GM19025 (cell line): ENCODE measurements around the gene KLRC4.
"Not testable (repeated sequence)": the region's sequence is repeated elsewhere in the genome, so short reads cannot be mapped to it uniquely, and the experiment has no call there.

Experiments
- ATAC-seq: cut with Tn5 transposase; IDR thresholded peaks from one replicate; pipeline ENCODE4 v1.9.1; 2021; ENCODE audit warnings: mild to moderate bottlenecking, low read depth, moderate library complexity; ENCODE audit not compliant: unreplicated experiment

Gene KLRC4

GRCh38 chr12:10400829-10401228 is 8.7 kb downstream of the KLRC4 start:
- ATAC-seq = no peak

GRCh38 chr12:10398168-10398567 is 11.4 kb downstream of the KLRC4 start:
- ATAC-seq = no peak

GRCh38 chr12:10397296-10397695 is 12.3 kb downstream of the KLRC4 start:
- no peak for ATAC-seq

GRCh38 chr12:10396176-10396575 is 13.4 kb downstream of the KLRC4 start:
- ATAC-seq = not testable (repeated sequence)

GRCh38 chr12:10395390-10395998 is 14.1 kb downstream of the KLRC4 start:
- ATAC-seq = no peak

GRCh38 chr12:10394531-10395152 is 14.9 kb downstream of the KLRC4 start:
- ATAC-seq = not testable (repeated sequence)

- ATAC-seq = no peak
Measured at GRCh38 chr12:10393291-10393690, 16.3 kb downstream of the KLRC4 start.

- ATAC-seq = no peak
Measured at GRCh38 chr12:10392394-10392930, 17.1 kb downstream of the KLRC4 start.

GRCh38 chr12:10390991-10391390 is 18.6 kb downstream of the KLRC4 start:
- not testable (repeated sequence) for ATAC-seq

GRCh38 chr12:10389904-10390303 is 19.7 kb downstream of the KLRC4 start, which contains the start of gene KLRK1:
KLRK1 (minus strand) TSS chr12:10390041; CDS start chr12:10388810, 1,231 bp downstream.
- no peak for ATAC-seq

- no peak for ATAC-seq
Measured at GRCh38 chr12:10388624-10389413, 20.7 kb downstream of the KLRC4 start.

GRCh38 chr12:10387498-10387897 is 22.1 kb downstream of the KLRC4 start:
- ATAC-seq = not testable (repeated sequence)

GRCh38 chr12:10386857-10387256 is 22.7 kb downstream of the KLRC4 start:
- ATAC-seq = no peak

GRCh38 chr12:10385166-10385613 is 24.4 kb downstream of the KLRC4 start:
- ATAC-seq = no peak

GRCh38 chr12:10384191-10384590 is 25.4 kb downstream of the KLRC4 start:
- no peak for ATAC-seq

GRCh38 chr12:10381928-10382628 is 27.5 kb downstream of the KLRC4 start:
- ATAC-seq = no peak

- ATAC-seq = not testable (repeated sequence)
Measured at GRCh38 chr12:10378737-10379136, 30.8 kb downstream of the KLRC4 start.

GRCh38 chr12:10374624-10375018 is 34.9 kb downstream of the KLRC4 start:
- no peak for ATAC-seq

GRCh38 chr12:10372559-10372958 is 37.0 kb downstream of the KLRC4 start:
- ATAC-seq = no peak

GRCh38 chr12:10371893-10372535 is 37.5 kb downstream of the KLRC4 start:
- not testable (repeated sequence) for ATAC-seq
